PFSK-1 (cell line): Measurements from ENCODE around the gene ENOX2.

Experiments used
- FOXP2 ChIP-seq: optimal IDR thresholded peaks from 2 replicates; pipeline ENCODE3; 2011; ENCODE audit warnings: borderline replicate concordance, control low read depth, inconsistent platforms; ENCODE audit not compliant: insufficient read depth; ENCODE audit errors: extremely low read length, extremely low read depth
- POLR2AphosphoS5 ChIP-seq: IDR thresholded peaks from 2 replicates; pipeline ENCODE4 v1.6.1; 2012; ENCODE audit warnings: low read depth, mild to moderate bottlenecking, control low read depth, low read length, moderate library complexity
- SIN3A ChIP-seq: IDR thresholded peaks from 2 replicates; pipeline ENCODE4 v1.6.1; 2012; ENCODE audit warnings: mild to moderate bottlenecking, low read length, moderate library complexity, borderline replicate concordance; ENCODE audit not compliant: insufficient read depth
- TAF1 ChIP-seq: IDR thresholded peaks from 2 replicates; pipeline ENCODE4 v1.6.1; 2012; ENCODE audit warnings: low read length, control low read depth, borderline replicate concordance; ENCODE audit not compliant: insufficient read depth
- TF ChIP-seq, protein P1 (sequence below), 2 experiments: IDR thresholded peaks; 2 replicates each; pipeline versions ENCODE4 v1.6.1 to v1.8.0; 2011 to 2012; ENCODE audit warnings: low read depth in 2 of 2, low read length in 2 of 2, control low read depth in 1 of 2, inconsistent platforms in 1 of 2, mild to moderate bottlenecking in 1 of 2, moderate library complexity in 1 of 2; ENCODE audit not compliant: insufficient read depth in 1 of 2

The ENOX2 gene

GRCh38 chrX:130877892-130878341 is 25.1 kb downstream of the ENOX2 start:
- TF ChIP-seq TAF1 (no peak), POLR2AphosphoS5 (no peak)
- TF ChIP-seq, protein P1, sequence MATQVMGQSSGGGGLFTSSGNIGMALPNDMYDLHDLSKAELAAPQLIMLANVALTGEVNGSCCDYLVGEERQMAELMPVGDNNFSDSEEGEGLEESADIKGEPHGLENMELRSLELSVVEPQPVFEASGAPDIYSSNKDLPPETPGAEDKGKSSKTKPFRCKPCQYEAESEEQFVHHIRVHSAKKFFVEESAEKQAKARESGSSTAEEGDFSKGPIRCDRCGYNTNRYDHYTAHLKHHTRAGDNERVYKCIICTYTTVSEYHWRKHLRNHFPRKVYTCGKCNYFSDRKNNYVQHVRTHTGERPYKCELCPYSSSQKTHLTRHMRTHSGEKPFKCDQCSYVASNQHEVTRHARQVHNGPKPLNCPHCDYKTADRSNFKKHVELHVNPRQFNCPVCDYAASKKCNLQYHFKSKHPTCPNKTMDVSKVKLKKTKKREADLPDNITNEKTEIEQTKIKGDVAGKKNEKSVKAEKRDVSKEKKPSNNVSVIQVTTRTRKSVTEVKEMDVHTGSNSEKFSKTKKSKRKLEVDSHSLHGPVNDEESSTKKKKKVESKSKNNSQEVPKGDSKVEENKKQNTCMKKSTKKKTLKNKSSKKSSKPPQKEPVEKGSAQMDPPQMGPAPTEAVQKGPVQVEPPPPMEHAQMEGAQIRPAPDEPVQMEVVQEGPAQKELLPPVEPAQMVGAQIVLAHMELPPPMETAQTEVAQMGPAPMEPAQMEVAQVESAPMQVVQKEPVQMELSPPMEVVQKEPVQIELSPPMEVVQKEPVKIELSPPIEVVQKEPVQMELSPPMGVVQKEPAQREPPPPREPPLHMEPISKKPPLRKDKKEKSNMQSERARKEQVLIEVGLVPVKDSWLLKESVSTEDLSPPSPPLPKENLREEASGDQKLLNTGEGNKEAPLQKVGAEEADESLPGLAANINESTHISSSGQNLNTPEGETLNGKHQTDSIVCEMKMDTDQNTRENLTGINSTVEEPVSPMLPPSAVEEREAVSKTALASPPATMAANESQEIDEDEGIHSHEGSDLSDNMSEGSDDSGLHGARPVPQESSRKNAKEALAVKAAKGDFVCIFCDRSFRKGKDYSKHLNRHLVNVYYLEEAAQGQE (IDR thresholded peaks at IDR 0.05; ENCODE audit: insufficient read depth in 1 of 2, low read depth in 2 of 2, low read length in 2 of 2): no peak

DNA sequence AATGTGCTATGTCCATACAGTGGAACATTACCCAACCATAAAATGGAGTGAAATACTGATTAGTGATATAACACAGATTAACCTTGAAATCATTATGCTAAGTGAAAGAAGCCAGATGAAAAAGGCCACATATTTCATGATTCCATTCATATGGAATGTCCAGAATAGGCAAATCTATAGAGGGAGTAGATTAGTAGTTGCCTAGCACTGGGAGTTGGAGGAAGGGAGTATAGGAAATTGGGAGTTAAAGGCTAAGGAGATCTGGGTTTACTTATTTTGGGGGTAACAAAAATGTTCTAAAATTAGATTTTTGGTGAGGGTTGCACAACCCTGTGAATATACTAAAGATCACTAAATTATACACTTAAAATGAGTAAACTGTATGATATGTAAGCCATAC is 26.8 kb downstream of the ENOX2 start:
- TF ChIP-seq TAF1 (no peak), FOXP2 (no peak), SIN3A (no peak), POLR2AphosphoS5 (no peak)
- TF ChIP-seq, protein P1 (IDR thresholded peaks at IDR 0.05; ENCODE audit: insufficient read depth in 1 of 2, low read depth in 2 of 2, low read length in 2 of 2): no peak

- TF ChIP-seq TAF1: no peak
- TF ChIP-seq POLR2AphosphoS5: no peak
- no peak for TF ChIP-seq SIN3A
- no peak for TF ChIP-seq FOXP2
- TF ChIP-seq, protein P1 (IDR thresholded peaks at IDR 0.05; ENCODE audit: insufficient read depth in 1 of 2, low read depth in 2 of 2, low read length in 2 of 2): no peak
Observed at GRCh38 chrX:130874751-130875150, 28.3 kb downstream of the ENOX2 start.

DNA sequence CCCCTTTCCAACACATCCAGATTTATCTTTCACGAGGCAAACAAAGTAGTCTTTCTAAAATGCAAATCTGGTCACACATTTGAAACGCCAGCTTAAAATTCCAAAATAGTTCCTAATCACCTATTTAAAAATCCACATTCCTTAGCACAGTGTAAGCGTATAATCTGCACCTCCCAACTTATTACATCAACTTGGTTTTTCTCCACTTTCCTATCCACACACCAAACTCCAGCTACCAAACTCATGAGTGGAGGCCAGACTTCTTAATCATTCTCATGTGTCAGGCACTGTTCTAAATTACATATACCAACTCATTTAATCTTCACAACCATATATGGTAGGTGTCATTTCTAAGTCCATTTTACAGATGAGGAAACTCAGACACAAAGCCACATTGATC is 33.8 kb downstream of the ENOX2 start:
- TF ChIP-seq SIN3A (no peak), TAF1 (no peak), FOXP2 (no peak), POLR2AphosphoS5 (no peak)
- TF ChIP-seq, protein P1 (IDR thresholded peaks at IDR 0.05; ENCODE audit: insufficient read depth in 1 of 2, low read depth in 2 of 2, low read length in 2 of 2): no peak

DNA sequence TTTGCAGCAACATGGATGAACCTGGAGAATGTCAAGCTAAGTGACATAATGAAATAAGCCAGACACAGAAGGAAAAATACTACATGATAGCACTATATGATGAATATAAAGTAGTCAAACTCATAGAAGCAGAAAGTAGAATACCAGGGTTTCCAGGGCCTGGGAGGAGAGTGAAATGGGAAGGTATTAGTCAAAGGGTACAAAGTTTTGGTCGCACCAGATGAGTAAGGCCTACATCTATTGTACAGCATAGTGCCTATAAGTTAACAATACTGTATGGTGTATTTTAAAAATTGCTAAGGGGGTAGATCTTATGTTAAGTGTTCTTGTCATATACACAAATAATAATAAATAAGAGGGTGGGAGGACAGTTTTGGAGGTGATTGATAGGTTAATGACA is 41.5 kb downstream of the ENOX2 start:
- TF ChIP-seq POLR2AphosphoS5 (no peak), TAF1 (no peak), SIN3A (no peak)
- TF ChIP-seq, protein P1 (IDR thresholded peaks at IDR 0.05; ENCODE audit: insufficient read depth in 1 of 2, low read depth in 2 of 2, low read length in 2 of 2): no peak
